CD4-positive, alpha-beta T cell treated with Interleukin-21 for 1 hour (primary cell): ENCODE measurements around the gene CUL4A.
"Not testable (repeated sequence)": the region's sequence is repeated elsewhere in the genome, so short reads cannot be mapped to it uniquely, and the experiment has no call there.

Source experiments
- DNase-seq: peaks from one replicate; pipeline ENCODE4 v3.0.0-alpha.2; 2020

CUL4A gene

DNA sequence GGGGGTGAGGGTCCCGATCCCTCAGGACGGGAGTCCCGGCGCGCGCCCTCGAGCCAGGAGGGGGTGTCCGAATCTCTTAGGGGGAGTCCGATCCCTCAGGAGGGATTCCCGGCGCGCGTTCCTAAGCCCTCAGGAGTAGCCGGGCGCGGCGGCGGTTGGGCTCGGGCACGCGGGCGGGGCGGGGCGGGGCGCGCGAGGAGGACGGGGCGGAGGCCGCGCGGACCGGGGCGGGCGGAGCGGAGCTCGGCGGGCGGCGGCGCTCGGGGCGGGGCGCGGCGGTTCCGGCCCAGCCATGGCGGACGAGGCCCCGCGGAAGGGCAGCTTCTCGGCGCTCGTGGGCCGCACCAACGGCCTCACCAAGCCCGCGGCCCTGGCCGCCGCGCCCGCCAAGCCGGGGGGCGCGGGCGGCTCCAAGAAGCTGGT is at the start of gene CUL4A:
CUL4A (plus strand) TSS at position 278 of the 423 bp plus-strand sequence; CDS start at position 293, 15 bp downstream.
- peak; percentile 77 for DNase-seq

DNA sequence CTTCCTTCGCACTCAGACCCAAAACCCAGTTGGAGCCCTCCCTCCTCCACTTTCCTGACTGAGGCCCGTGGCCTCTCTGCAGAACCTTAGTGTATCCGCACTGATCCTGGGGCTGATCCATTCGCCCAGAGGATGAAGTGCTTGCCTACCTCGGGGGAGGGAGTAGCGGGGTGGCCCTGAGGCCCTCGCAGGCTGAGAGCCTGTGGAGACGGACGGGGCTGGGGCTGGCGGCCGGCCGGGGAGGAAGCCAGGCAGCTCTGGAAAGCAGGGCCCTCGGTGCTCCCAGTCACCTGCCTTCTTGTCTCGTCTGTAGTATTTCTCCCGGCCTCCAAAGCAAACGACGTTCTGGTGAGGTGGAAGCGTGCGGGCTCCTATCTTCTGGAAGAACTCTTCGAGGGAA is 49.7 kb upstream of the CUL4A start:
- no peak for DNase-seq

DNA sequence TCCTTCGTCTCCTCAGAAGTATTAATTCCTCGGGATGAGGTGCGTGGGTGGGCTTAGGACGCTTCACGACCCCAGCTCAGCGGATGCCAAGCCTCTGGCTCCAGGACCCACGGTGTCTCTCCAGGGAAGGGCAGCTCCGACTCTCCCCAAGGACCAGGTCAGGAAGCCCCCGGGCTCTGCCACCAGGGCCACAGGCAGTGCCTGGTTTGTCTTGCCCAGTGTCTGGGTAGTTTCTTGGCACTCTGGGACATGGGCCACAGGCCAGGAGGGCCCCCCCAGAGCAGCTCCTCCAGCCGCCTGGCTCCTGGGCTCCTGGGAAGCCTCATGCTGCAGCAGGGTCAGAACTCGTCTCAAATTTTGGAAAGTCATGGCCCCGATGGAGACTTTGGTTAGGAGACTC is 48.4 kb upstream of the CUL4A start:
- DNase-seq = no peak

DNA sequence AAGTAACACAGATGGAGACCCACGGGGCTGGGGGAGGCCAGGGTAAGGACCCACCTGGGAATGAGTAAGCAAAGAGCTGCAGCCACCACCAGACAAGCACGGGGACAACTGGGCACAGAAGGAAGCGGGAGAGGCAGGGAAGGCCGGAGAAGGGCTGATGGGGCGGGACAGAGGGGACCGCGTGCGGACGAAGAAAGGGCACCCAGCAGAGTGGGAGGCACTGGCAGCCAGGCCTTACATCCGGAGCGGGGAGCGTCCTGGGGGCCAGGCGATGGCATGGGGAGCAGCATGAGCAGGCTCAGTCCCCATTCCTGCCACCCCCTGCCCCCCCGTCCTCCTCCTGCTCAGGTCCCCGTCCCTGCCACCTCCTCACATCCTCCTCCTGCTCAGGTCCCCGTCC is 48.0 kb upstream of the CUL4A start:
- DNase-seq = no peak

DNA sequence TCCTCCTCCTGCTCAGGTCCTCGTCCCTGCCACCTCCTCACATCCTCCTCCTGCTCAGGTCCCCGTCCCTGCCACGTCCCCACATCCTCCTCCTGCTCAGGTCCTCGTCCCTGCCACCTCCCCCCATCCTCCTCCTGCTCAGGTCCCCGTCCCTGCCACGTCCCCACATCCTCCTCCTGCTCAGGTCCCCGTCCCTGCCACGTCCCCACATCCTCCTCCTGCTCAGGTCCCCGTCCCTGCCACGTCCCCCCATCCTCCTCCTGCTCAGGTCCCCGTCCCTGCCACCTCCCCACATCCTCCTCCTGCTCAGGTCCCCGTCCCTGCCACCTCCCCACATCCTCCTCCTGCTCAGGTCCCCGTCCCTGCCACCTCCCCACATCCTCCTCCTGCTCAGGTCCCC is 47.4 kb upstream of the CUL4A start:
- not testable (repeated sequence) for DNase-seq

DNA sequence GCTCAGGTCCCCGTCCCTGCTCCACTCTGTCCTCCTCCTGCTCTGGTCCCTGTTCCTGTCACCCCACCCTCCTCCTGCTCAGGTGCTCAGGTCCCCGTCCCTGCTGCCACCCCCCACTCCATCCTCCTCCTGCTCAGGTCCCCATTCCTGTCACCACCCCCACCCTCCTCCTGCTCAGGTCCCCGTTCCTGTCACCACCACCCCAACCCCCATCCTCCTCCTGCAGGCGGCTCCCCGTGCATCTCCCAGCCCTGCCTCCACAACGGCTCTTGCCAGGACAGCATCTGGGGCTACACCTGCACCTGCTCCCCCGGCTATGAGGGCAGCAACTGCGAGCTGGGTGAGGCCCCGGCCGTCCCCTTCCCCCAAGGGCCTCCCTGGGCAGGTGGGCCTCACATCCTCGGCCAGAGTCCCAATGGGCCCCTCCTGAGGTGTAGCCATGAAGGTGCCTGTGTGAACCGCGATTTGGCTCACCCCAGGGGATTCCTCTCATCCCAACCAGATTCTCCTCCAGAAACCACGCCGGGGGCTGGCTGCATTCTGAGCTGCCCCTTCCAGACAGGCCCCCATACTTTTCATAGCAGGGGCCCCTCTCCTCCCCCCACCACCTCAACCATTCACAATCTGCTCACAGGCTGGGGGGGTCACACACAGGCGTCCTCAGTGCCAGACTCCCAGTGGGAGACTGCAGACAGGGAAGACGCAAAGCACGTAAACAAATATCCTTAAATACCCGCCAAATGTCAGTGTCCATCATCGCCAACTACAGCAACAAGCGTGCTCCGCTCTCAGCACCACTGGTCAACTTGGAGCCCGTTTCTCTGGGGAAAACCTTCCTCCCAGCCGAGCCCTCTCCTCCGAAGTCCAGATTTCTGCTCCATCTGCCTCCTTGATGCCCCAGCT is 46.4 kb upstream of the CUL4A start:
- DNase-seq = peak; percentile 28

DNA sequence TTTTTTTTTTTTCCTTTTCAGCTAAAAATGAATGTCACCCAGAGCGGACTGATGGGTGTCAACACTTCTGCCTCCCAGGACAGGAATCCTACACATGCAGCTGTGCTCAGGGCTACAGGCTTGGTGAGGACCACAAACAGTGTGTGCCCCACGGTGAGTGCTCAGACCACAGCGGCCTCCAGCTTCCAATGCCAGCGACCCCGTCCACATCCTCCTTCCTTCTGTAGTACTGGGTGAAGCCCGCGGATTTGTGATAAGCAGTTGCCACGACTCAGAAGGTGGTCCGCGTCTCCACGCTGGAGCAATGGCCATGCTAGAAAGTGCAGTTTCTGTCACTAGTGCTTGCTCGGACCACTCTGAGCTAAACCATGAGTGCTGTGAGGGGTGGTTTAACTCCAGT is 44.9 kb upstream of the CUL4A start:
- DNase-seq = no peak

DNA sequence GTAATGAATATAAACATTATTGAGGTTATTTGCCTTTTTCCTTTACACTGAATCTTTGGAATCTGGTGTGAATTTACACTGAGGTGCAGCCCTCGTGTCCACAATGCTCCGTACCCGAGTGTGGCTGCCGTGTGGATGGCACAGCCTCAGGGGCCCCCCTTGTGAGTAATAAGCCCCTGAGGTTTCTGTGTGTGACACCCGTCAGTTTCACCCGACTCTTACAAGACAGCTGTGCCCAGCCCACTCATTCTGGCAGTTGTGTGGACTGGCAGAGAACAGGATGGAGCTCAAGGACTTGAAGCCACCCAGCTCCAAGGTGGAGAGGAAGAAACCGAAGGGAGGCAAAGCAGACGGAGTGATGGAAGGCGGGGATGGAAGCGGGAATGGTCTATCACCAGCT is 43.1 kb upstream of the CUL4A start:
- DNase-seq = no peak

DNA sequence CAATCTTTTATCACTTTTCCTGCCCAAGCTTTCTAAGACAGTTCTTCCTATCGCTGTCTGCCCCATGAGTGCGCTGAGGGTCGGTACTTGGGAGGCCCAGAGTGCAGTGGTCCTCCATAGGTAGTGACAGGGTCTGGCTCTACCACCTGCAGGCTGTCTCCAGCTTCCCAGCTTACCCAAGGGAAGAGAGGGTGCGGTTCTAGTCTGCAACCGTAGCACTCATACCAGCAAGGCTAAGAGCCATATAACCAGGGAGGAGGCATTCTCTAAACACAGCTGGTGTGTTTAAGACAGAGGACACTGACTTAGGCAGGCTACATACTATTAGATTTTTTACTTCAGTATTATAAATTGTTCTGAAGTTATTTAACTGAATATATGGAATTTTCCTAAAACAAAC is 42.7 kb upstream of the CUL4A start:
- DNase-seq = no peak

DNA sequence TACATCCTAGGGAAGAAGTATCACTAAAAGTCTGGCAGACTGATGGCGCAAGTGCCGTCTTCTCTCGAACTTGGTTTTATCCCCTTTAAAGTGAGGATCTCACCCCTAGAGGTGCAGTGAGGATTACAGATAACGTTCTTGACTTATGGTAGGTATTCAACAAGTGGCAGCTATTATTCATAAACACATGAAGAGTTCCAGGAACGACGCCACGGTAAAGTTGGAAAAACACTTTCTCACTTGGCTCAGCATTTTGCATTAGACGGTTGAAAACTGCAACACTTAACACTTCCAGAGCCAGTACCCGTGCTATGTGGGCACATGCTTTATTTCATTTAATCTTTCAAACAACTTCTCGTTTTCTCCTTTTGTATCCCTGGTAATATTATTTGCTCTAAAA is 42.3 kb upstream of the CUL4A start:
- no peak for DNase-seq

DNA sequence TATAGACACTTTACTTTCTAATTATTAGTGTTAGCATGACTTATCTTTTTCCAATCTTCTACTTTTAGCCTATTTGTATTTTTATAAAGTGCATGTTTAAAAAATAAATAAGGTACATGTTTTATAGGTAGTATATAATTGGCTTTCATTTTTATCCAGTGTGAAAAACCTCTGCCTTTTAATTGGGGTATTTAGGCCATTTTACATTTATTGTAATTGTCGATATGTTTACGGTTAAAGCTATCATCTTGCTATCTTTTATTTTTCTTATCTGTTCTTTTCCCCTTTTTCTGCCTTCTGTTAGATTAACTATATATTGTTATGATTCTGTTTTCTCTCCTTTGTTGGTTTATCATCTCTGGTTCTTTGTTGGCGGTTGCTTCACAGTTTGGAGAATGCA is 41.8 kb upstream of the CUL4A start:
- no peak for DNase-seq

DNA sequence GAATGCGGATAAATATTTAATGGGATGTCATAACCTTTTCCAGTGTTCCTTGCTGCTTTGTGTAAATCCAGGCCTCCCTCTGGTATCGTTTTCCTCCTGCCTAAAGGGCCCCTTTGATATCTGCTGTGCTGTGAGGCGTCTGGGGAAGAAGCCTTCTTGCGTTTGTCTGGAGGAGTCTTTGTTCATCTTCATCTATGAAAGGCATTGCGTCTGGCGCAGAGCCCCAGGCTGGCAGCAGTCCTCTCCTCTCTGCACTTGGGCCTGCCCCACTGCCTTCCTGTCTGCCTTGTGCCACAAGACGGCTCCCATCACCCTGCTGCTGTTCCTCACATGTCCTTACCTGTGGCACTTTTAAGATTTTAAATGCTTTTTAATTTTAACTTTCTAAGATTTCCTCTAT is 41.2 kb upstream of the CUL4A start:
- no peak for DNase-seq

DNA sequence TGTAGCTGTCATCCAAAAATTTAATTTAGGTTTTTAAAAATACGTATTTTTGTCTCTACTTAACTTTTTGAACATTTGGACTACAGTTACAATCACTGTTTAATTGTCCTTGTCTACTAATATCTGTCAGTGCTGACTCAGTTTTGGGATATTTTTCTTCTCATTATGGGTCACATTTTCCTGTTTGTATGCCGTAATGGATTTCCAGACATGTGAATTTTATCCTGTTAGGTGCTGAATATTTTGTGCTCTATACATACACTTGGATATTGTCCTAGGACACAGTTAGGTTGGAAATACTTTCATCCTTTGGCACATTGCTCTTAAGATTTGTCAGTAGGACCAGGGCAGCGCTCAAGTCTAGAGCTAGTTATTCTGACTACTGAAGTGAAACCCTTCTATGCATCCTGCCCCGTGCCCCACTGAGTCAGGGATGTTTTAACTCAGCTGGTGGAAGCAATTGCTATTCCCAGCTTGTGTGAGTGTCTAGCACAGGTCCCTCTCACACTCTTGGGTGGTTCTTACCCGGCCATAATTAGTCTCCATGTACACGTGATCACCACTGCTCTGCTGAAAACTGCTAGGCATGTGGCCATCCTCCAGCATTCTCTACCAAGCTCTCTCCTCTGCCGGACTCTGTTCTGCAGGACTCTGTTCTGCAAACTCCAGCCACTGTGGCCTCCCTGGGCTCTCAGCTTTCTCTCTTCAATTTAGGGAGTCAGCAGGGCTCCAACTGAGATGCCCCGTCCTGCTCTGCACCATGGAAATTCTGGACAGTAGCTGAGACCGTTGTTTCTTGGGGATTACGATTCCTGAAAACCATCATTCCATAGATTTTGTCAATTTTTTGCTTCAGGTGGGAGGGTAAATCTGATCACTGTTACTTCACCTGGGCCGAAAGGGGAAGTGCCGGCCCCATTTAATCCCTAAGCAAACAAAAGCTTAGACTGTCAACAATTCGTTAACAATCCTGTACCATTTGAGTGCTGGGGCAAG is 39.8 kb upstream of the CUL4A start:
- no peak for DNase-seq

DNA sequence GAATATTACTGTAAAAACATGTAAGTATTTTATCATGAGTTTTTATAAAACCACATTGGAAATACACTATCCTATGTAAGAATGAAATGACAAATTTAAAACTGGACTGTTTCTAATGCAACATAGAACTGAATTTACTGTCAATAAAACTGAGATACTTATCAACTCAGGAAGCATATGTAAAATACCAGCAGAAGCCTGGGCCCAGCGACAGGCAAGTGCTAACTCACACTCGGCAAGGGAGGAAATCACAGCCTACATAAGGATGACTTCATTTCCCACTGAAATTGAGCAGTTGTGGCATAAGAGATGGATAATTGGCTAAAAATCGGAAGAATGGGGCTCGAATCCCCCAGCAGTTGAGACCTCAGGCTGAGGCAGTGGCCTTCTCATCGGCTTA is 38.9 kb upstream of the CUL4A start:
- DNase-seq = no peak

DNA sequence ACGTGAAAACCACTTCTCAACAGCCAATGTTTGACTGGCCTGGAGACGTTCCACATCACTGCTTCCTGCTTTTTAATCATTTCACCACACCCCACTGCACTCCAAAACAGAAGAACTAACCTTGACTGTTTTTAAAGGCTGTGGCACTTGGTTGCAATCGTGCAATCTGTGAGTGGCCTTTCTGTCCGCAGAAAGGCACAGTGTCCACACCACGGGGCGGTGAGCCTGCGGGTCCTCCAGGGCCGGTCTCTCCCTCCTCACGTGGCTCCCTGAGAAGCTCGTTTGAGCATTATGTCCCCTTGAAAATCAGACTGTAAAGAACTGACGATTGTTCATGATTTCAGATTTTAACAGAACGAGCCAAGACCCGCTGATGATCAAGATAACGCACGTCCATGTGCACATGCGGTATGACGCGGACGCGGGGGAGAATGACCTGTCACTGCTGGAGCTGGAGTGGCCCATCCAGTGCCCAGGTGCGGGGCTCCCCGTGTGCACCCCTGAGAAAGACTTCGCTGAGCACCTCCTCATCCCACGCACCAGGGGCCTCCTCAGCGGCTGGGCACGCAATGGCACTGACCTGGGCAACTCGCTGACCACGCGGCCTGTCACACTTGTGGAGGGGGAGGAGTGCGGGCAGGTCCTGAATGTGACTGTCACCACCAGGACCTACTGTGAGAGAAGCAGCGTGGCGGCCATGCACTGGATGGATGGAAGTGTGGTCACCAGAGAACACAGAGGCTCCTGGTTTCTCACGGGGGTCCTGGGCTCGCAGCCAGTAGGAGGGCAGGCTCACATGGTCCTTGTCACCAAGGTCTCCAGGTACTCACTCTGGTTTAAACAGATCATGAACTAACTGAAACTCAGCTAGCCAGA is 37.9 kb upstream of the CUL4A start:
- DNase-seq = no peak

DNA sequence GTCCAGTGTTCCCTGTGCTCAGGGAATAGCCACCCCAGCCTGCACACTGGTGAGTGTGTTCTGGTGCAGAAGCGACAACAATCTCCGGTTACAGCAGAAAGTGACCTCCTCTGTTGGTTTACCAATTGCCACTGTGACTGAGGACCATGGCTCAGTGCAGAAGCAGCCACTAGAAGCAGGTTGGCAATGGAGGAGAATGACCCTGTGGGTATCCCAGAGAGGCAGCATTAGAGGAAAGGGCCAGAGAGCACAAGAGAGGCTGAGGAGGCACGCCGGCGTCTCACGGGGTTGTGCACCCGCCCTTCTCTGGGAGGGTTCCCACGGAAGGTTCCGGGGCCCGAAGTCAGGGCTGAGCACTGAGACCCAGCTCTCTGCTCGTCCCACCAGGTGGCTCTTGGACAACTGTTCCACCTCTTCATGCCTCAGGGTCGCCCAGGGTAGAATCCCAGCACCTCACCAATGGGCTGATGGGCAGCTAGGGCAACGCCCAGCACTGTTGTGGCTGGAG is 36.9 kb upstream of the CUL4A start:
- DNase-seq = no peak

DNA sequence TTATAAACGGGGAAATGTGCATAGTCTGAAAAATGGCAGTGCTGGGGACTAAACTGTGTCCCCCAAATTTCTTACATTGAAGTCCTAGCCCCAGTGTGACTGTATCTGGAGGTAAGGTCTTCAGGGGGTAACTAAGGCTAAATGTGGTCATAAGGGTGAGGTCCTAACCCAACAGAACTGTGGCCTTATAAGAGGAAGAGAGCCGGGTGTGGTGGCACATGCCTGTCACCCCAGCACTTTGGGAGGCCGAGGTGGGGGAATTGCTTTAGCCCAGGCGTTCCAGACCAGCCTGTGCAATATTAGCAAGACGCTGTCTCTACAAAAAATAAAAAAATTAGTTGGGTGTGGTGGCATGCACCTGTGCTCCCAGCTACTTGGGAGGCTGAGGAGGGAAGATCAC is 33.1 kb upstream of the CUL4A start:
- DNase-seq = peak; percentile 79

DNA sequence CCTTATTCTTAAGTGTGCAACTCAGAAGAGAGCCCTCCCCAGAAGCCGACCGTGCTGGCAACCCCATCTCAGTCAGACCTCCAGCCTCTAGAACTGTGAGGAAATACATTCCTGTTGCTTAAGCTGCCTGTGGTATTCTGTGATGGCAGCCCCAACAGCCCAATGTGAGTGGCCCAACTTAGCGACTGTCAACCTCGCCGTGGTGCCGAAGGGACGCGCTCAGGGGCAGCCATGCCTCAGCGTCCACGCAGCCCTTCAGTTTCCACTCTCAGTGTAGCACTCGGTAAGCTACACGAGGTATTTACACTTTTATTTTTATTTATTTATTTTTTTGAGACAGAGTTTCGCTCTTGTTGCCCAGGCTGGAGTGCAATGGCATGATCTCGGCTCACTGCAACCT is 32.6 kb upstream of the CUL4A start:
- no peak for DNase-seq

DNA sequence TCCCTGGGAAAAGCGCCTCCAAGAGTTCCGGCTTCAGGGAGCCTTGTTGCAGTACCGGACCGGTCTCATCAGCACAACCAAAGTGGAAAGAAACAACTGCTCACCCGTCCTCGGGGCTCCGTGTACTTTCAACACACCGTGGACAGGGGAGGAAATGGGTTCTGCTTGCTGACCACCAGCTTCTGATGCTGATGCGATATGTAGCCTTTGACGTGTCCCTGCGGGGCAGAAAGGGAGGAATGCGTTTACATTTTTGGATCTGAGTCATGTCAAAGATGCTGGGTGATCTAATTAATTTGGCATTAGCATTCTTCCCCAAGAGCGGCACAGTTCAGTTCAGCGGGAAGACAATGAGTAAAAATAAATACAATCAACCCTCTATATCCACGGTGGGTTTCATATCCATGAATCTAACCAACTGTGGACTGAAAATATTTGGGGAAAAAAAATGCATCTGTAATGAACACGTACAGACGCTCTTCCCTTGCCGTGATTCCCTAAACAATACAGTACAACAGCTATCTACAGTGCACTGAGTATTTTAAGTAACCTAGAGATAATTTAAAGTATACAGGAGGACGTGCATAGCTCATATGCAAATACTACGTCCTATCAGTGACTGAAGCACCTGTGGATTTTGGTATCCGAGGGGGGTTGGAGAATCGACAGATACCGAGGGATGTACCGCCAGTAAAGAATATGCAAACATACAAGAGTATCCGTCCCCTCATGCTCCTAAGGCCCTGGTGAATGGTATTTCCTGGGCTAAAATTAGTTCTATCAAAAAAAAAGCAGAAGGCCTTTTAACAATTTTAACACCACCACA is 31.1 kb upstream of the CUL4A start:
- DNase-seq = no peak

DNA sequence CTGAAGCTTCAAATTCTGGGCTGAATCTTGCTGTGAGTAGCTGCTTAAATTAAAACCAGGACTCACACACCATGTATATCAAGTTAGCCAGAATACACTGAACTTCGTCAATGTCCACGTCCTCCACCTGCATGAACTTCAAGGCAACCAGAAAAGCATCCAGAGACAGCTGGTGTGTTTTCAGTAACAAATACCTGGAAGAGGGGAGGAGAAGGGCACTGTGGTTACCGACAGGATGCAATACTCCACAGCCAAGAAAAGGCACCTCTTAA is 30.6 kb upstream of the CUL4A start:
- DNase-seq = no peak

DNA sequence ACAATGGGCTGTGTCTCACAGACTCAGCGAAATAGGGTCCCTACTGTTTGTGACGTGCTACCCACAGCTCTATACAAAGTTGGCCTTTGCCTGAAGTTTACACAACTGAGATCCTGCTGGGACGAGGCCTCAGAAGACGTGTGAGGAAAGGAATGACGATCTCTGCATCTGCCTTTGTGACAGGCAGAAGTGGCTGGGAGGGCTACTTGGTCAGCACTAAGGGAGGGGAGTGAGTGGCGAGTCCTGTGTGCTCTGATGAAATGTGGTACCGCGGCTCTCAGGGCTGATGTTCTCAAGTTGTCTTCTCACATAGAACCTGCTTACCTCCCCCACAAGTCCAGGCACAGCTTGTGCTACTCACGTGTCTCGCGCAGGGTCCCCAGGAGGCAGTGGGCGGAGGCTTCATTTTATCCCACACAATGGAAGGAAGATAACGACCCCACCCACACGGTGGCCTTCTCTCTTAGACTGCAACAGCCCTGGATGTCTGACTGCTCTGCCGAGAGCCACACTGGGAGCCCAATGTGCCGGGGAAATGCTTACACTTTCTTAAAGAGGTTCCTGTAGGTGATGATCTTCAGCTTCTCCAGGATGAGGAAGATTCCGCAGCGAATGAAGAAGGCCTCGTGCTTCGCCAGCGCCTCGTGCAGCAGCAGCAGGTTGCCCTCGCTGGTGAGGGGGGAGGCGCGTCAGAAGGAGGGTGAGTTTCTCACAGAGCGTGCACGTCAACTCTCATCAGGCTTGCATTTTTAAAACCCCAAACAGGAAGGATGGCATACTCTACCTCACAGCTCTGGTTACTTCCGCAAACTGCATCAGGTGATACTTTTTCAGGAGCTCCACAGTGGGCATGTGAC is 29.8 kb upstream of the CUL4A start:
- DNase-seq = peak; percentile 32
